Ishikawa (cell line): ENCODE results near the gene ACADS.

Experiments
- CEBPB ChIP-seq: IDR thresholded peaks from 2 replicates; pipeline ENCODE4 v1.6.1; 2012
- EP300 ChIP-seq: IDR thresholded peaks from 2 replicates; pipeline ENCODE4 v1.6.1; 2012; ENCODE audit warnings: borderline replicate concordance
- NFIC ChIP-seq: IDR thresholded peaks from 2 replicates; pipeline ENCODE4 v1.6.1; 2012
- RAD21 ChIP-seq: IDR thresholded peaks from 2 replicates; pipeline ENCODE4 v1.6.1; 2012; ENCODE audit warnings: low read depth
- TAF1 ChIP-seq: IDR thresholded peaks from 2 replicates; pipeline ENCODE4 v1.6.1; 2012; ENCODE audit warnings: low read depth, mild to moderate bottlenecking
- TEAD4 ChIP-seq: IDR thresholded peaks from 2 replicates; pipeline ENCODE4 v1.6.1; 2012
- TF ChIP-seq, protein P1 (sequence below): IDR thresholded peaks from 2 replicates; pipeline ENCODE4 v1.6.1; 2012; ENCODE audit warnings: low read depth, mild to moderate bottlenecking

DNA sequence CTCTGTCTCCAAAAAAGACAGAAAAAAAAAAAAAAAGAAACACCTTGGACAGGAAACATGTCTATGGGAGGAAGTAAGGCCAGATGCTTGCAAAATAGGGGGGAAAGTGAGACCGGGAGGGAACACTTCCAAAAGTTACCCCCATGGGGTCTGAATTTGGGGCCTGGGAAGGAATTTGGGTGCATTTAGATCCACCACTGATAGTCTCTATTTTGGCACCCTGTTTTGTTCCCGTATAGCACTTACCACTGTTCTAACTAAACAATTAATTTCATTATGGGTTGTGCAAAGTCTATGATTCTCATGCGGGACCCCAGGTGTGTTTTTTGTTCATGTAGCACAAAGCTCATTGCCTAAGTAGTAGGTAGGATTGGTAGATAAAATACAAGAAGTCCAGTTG lies 40.1 kb upstream of the ACADS start:
- TF ChIP-seq NFIC (no peak), TEAD4 (no peak), TAF1 (no peak), EP300 (no peak), CEBPB (no peak), RAD21 (no peak)
- TF ChIP-seq, protein P1, sequence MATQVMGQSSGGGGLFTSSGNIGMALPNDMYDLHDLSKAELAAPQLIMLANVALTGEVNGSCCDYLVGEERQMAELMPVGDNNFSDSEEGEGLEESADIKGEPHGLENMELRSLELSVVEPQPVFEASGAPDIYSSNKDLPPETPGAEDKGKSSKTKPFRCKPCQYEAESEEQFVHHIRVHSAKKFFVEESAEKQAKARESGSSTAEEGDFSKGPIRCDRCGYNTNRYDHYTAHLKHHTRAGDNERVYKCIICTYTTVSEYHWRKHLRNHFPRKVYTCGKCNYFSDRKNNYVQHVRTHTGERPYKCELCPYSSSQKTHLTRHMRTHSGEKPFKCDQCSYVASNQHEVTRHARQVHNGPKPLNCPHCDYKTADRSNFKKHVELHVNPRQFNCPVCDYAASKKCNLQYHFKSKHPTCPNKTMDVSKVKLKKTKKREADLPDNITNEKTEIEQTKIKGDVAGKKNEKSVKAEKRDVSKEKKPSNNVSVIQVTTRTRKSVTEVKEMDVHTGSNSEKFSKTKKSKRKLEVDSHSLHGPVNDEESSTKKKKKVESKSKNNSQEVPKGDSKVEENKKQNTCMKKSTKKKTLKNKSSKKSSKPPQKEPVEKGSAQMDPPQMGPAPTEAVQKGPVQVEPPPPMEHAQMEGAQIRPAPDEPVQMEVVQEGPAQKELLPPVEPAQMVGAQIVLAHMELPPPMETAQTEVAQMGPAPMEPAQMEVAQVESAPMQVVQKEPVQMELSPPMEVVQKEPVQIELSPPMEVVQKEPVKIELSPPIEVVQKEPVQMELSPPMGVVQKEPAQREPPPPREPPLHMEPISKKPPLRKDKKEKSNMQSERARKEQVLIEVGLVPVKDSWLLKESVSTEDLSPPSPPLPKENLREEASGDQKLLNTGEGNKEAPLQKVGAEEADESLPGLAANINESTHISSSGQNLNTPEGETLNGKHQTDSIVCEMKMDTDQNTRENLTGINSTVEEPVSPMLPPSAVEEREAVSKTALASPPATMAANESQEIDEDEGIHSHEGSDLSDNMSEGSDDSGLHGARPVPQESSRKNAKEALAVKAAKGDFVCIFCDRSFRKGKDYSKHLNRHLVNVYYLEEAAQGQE: no peak
